ENCODE measurements around the gene WBP11. TPM values are rescaled to one million over a fixed set of nuclear protein-coding genes. Genes with fewer than 3 reads are reported as not detected.

WBP11 gene
- total RNA-seq, 1 experiment from 2014 or later: 111 TPM

GRCh38 chr12:14782756-14783155, 20.5 kb downstream of the WBP11 start (continued):
- TF ChIP-seq PRDM15 (CRISPR knock-in tag; IDR thresholded peaks at IDR 0.05): no peak
- no peak for TF ChIP-seq SMAD3 (CRISPR knock-in tag; IDR thresholded peaks at IDR 0.05; ENCODE audit: borderline replicate concordance)
- TF ChIP-seq EMX1 (CRISPR knock-in tag; IDR thresholded peaks at IDR 0.05): no peak
- TF ChIP-seq AFF4 (CRISPR knock-in tag; IDR thresholded peaks at IDR 0.05; ENCODE audit: borderline replicate concordance): no peak
- no peak for TF ChIP-seq PREB (CRISPR knock-in tag; IDR thresholded peaks at IDR 0.05; ENCODE audit: borderline replicate concordance)
- TF ChIP-seq ESRRA (CRISPR knock-in tag; IDR thresholded peaks at IDR 0.05; ENCODE audit: borderline replicate concordance): no peak
- no peak for TF ChIP-seq CDX4 (CRISPR knock-in tag; IDR thresholded peaks at IDR 0.05; ENCODE audit: borderline replicate concordance)
- TF ChIP-seq RORB (CRISPR knock-in tag; IDR thresholded peaks at IDR 0.05): no peak

- no peak for ATAC-seq
- no peaks in the 10 kb centered on the region for H3K9me3 Mint-ChIP-seq
- no peak overlapping the region for H3K27ac Mint-ChIP-seq
- H3K27me3 Mint-ChIP-seq (ENCODE audit: low read depth): no peaks in the 10 kb centered on the region
- peaks cover 11% of the 10 kb centered on the region for H3K4me1 Mint-ChIP-seq
- H3K36me3 Mint-ChIP-seq: peaks cover 12% of the 10 kb centered on the region
- no peak for DNase-seq (ENCODE audit: low spot score)
- ChIA-PET POLR2A (interaction anchor here (0.9 to 1.3 kb wide), 3 partner anchors 11 to 22 kb away, joined by 3 to 5 read pairs (median 3); partner anchors contain the start of genes C12orf60 and WBP11), CTCF (interaction anchor here (0.9 to 1.4 kb wide), 4 partner anchors 13 to 65 kb away, joined by 3 to 4 read pairs (median 4); no protein-coding TSS in a partner anchor)
- no peak overlapping the region for H3K4me3 Mint-ChIP-seq
- TF ChIP-seq KAT7 (CRISPR knock-in tag; IDR thresholded peaks at IDR 0.05; ENCODE audit: borderline replicate concordance) (no peak), ZNF512 (CRISPR knock-in tag; IDR thresholded peaks at IDR 0.05; ENCODE audit: borderline replicate concordance) (no peak), MYBL2 (CRISPR knock-in tag; IDR thresholded peaks at IDR 0.05) (no peak), NFATC4 (CRISPR knock-in tag; IDR thresholded peaks at IDR 0.05) (no peak), CTCF (IDR thresholded peaks at IDR 0.05) (no peak), OVOL2 (CRISPR knock-in tag; IDR thresholded peaks at IDR 0.05; ENCODE audit: borderline replicate concordance) (no peak), MLX (CRISPR knock-in tag; IDR thresholded peaks at IDR 0.05) (no peak), E2F5 (CRISPR knock-in tag; IDR thresholded peaks at IDR 0.05) (no peak), ELF4 (CRISPR knock-in tag; IDR thresholded peaks at IDR 0.05; ENCODE audit: low read depth) (no peak), TEAD4 (CRISPR knock-in tag; IDR thresholded peaks at IDR 0.05) (no peak), ZBTB21 (CRISPR knock-in tag; IDR thresholded peaks at IDR 0.05; ENCODE audit: borderline replicate concordance) (no peak), ATF1 (CRISPR knock-in tag; IDR thresholded peaks at IDR 0.05) (no peak), SOX15 (CRISPR knock-in tag; IDR thresholded peaks at IDR 0.05) (no peak)
These were observed 21.7 kb downstream of the WBP11 start for GRCh38 chr12:14781563-14781962.
